ENCODE measurements around the gene TMEM240. TPM values are rescaled to one million over a fixed set of nuclear protein-coding genes. Genes with fewer than 3 reads are reported as not detected.

The TMEM240 gene
- total RNA-seq, 4 donors from 2014 or later: 9.4 to 16.3 TPM; not detected in 2

DNA sequence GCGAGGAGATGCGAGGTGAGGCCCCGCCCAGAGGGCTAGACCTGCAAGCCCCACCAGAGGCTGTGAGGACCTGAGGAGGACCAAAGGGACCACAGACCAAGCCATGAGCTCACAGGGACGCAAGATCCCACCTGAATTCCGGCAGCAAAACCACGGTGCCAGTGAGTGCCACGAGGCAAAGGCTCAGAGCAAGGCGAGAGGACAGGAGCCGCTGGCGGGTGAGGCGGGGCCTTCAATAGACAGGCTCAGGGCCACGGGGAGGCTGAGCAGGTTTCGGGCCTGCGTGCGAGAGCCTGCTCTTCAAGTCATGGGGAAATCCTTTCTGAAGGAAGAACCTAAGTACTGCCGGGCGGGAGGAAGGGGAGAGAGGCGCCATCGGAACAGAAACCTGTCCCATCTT, 7.1 kb upstream of the TMEM240 start:
- no peaks in the 10 kb centered on the region for H3K9me3 ChIP-seq
- no peaks in the 10 kb centered on the region for H3K36me3 ChIP-seq
- H3K27ac ChIP-seq: no peak overlapping the region
- DNase-seq: no peak
- TF ChIP-seq, protein P1, sequence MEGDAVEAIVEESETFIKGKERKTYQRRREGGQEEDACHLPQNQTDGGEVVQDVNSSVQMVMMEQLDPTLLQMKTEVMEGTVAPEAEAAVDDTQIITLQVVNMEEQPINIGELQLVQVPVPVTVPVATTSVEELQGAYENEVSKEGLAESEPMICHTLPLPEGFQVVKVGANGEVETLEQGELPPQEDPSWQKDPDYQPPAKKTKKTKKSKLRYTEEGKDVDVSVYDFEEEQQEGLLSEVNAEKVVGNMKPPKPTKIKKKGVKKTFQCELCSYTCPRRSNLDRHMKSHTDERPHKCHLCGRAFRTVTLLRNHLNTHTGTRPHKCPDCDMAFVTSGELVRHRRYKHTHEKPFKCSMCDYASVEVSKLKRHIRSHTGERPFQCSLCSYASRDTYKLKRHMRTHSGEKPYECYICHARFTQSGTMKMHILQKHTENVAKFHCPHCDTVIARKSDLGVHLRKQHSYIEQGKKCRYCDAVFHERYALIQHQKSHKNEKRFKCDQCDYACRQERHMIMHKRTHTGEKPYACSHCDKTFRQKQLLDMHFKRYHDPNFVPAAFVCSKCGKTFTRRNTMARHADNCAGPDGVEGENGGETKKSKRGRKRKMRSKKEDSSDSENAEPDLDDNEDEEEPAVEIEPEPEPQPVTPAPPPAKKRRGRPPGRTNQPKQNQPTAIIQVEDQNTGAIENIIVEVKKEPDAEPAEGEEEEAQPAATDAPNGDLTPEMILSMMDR (IDR thresholded peaks at IDR 0.05): no peak
- no peak for TF ChIP-seq POLR2A (IDR thresholded peaks at IDR 0.05)
- H3K4me3 ChIP-seq: no peak overlapping the region
- no peaks in the 10 kb centered on the region for H3K4me1 ChIP-seq
- intact Hi-C loops (cut with DNase I; ENCODE audit: low total_unique reads): no loop called here
- H3K27me3 ChIP-seq: no peaks in the 10 kb centered on the region

DNA sequence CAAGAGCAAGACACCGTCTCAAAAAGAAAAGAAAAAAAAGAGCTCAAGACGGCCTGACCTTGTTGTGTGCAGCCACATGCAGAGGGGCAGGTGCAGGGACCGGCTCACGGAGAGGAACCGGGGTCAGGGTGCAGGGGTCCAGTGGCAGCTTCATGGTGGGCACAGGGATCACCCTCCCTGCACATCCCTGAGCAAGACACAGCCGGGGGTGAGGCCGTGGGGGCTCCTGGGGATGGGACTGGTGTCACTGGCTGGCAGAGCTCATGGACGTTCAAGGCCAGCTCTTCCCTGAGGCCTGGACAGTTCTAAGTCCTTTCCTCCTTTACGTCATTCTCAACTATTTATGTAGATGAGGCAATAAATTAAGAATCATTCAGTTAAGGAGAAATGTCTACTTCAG, 6.6 kb upstream of the TMEM240 start:
- no peak overlapping the region for H3K27ac ChIP-seq
- TF ChIP-seq, protein P1 (IDR thresholded peaks at IDR 0.05): no peak
- TF ChIP-seq POLR2A (IDR thresholded peaks at IDR 0.05): no peak
- no peaks in the 10 kb centered on the region for H3K9me3 ChIP-seq
- H3K36me3 ChIP-seq: no peaks in the 10 kb centered on the region
- no peaks in the 10 kb centered on the region for H3K4me1 ChIP-seq
- intact Hi-C loops (cut with DNase I; ENCODE audit: low total_unique reads): no loop called here
- H3K4me3 ChIP-seq: no peak overlapping the region
- DNase-seq: no peak
- no peaks in the 10 kb centered on the region for H3K27me3 ChIP-seq

DNA sequence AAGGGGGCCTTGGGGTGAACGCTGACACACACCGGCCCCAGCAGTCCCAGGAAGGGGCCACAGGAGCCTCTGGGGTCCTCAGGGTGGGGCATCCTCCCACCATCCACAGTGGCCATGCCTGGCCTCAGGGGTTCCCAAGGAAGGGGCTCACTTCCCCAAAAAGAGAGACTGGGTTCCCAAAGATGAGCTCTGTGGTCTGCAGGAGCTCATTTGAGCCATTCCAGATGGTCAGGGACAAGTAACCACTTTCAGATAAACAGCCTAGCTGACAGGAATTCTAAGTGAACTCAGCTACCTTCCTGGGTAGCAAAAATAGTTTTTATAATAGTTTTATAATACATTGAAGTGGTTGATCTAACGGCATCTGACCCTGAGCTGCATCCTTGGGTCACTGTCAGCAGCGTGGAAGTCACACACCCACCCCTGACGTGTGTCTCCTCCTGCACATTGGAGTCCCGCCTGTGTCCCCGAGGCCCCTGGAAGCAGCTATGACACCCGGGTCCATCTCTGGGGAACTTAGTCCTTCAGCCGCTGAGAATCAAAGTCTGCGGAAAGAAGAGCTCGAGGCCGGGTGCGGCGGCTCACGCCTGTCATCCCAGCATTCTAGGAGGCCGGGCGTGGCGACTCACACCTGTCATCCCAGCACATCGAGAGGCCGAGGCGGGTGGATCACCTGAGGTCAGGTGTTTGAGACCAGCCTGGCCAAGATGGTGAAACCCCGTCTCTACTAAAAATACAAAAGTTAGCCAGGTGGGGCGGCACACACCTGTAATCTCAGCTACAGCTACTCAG, 5.7 kb upstream of the TMEM240 start:
- Histone ChIP-seq H3K36me3 (no peaks in the 10 kb centered on the region), H3K27ac (no peak overlapping the region), H3K27me3 (no peaks in the 10 kb centered on the region), H3K4me1 (no peaks in the 10 kb centered on the region), H3K4me3 (no peak overlapping the region), H3K9me3 (no peaks in the 10 kb centered on the region)
- TF ChIP-seq, protein P1 (IDR thresholded peaks at IDR 0.05): no peak
- TF ChIP-seq POLR2A (IDR thresholded peaks at IDR 0.05): no peak
- DNase-seq: no peak
- intact Hi-C loops (cut with DNase I; ENCODE audit: low total_unique reads): no loop called here

DNA sequence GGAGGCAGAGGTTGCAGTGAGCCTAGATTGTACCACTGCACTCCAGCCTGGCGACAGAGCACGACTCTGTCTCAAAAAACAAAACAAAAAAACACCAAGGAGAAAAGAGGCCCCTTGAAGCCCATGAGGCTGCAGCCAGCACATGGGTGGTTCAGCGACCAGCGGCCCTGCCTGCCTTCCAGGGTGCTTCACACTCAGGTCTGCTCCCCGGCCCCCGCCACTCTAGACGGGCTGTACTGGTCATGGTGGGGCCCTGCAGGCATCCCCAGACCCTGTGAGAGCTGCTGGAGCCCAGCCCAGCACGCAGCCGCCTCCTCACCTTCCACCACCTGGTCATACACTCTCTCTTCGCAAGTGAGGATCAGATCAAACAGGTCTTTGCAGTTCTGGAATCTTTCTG, 4.1 kb upstream of the TMEM240 start:
- Histone ChIP-seq H3K4me1 (no peaks in the 10 kb centered on the region), H3K4me3 (no peak overlapping the region), H3K27me3 (no peaks in the 10 kb centered on the region), H3K27ac (no peak overlapping the region), H3K9me3 (no peaks in the 10 kb centered on the region), H3K36me3 (no peaks in the 10 kb centered on the region)
- intact Hi-C loops (cut with DNase I; ENCODE audit: low total_unique reads): no loop called here
- TF ChIP-seq, protein P1 (IDR thresholded peaks at IDR 0.05): no peak
- TF ChIP-seq POLR2A (IDR thresholded peaks at IDR 0.05): no peak
- DNase-seq: no peak

DNA sequence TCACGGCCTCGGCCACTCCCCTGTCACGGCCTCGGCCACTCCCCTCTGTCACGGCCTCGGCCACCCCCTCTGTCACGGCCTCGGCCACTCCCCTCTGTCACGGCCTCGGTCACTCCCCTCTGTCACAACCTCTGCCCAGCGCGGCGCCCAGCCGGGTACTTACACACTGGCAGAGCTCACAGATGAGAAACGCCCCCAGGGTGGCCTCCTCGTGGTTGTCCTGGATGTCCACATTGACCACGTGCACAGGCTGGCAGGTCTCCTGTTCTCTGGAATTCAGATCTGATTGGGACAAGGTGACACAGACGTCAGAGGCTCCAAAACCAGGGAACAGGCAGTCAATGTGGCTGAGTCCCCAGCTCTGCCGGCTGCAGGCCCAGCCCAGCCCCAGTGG, 3.3 kb upstream of the TMEM240 start:
- Histone ChIP-seq H3K4me1 (peaks cover 0 to 7% of the 10 kb centered on the region in 2 donors), H3K9me3 (no peaks in the 10 kb centered on the region), H3K27me3 (no peaks in the 10 kb centered on the region), H3K4me3 (no peak overlapping the region), H3K27ac (no peak overlapping the region), H3K36me3 (no peaks in the 10 kb centered on the region)
- TF ChIP-seq, protein P1 (IDR thresholded peaks at IDR 0.05): no peak
- no peak for TF ChIP-seq POLR2A (IDR thresholded peaks at IDR 0.05)
- no peak for DNase-seq
- intact Hi-C loops (cut with DNase I; ENCODE audit: low total_unique reads): no loop called here
